GM12865 (cell line): ENCODE data around the gene FAM118B.

Experiments
- DNase-seq: peaks from one replicate; pipeline ENCODE4 v3.0.0; 2010; ENCODE audit warnings: low read depth
- H3K4me3 ChIP-seq: 2 replicates; pipeline ENCODE4 v1.5.1; 2011; ENCODE audit warnings: mild to moderate bottlenecking, low read depth, low read length, control low read depth
- CTCF ChIP-seq: IDR thresholded peaks from 2 replicates; pipeline ENCODE4 v1.5.1; 2011; ENCODE audit warnings: low read length, control low read depth, low read depth, inconsistent platforms; ENCODE audit not compliant: insufficient read depth; ENCODE audit errors: missing control alignments

Gene FAM118B

GRCh38 chr11:126175393-126175792 lies 36.2 kb upstream of the FAM118B start:
- TF ChIP-seq CTCF = no peak
- H3K4me3 ChIP-seq = no peak overlapping the region

GRCh38 chr11:126176853-126177470 lies 34.6 kb upstream of the FAM118B start:
- TF ChIP-seq CTCF = no peak
- DNase-seq = no peak
- no peak overlapping the region for H3K4me3 ChIP-seq

More at GRCh38 chr11:126175393-126175792, 36.2 kb upstream of the FAM118B start:
- no peak for DNase-seq

GRCh38 chr11:126181939-126182730 lies 29.4 kb upstream of the FAM118B start:
- no peak for TF ChIP-seq CTCF
- H3K4me3 ChIP-seq = no peak overlapping the region
- no peak for DNase-seq

- TF ChIP-seq CTCF = no peak
- H3K4me3 ChIP-seq = no peak overlapping the region
- DNase-seq = no peak
These were observed 28.7 kb upstream of the FAM118B start for GRCh38 chr11:126182787-126183445.

- DNase-seq = no peak
- no peak for TF ChIP-seq CTCF
These were observed 26.1 kb upstream of the FAM118B start for GRCh38 chr11:126185259-126186024.

GRCh38 chr11:126186025-126186698 lies 25.4 kb upstream of the FAM118B start:
- no peak for TF ChIP-seq CTCF
- DNase-seq = no peak
- H3K4me3 ChIP-seq = no peak overlapping the region

More at GRCh38 chr11:126185259-126186024, 26.1 kb upstream of the FAM118B start:
- H3K4me3 ChIP-seq = no peak overlapping the region
